HepG2 (cell line): ENCODE results near the gene CBX7. TPM values are rescaled to one million over a fixed set of nuclear protein-coding genes. Genes with fewer than 3 reads are reported as not detected.
A peak's percentile ranks its signal among the peaks of the same experiment; 100 is the strongest.

ENCODE experiments used
- CEBPB ChIP-seq: IDR thresholded peaks from 2 replicates; pipeline ENCODE4 v1.6.1; 2011; ENCODE audit warnings: low read depth, low read length, improper control_type of control experiment, borderline replicate concordance
- DZIP1 ChIP-seq: sonication (generic); formaldehyde crosslinking; IDR thresholded peaks from 2 replicates; pipeline ENCODE4 v1.5.0; 2020; ENCODE audit warnings: mild to moderate bottlenecking, missing genetic modification reagents
- GATAD1 ChIP-seq: IDR thresholded peaks from 2 replicates; pipeline ENCODE4 v1.6.1; 2016; ENCODE audit warnings: missing genetic modification reagents, missing compliant biosample characterization
- GATAD2A ChIP-seq: IDR thresholded peaks from 2 replicates; pipeline ENCODE4 v1.6.1; 2016
- GTF3A ChIP-seq: sonication (generic); formaldehyde crosslinking; conservative IDR thresholded peaks from 2 replicates; pipeline ENCODE4 v1.4.0; 2020; ENCODE audit warnings: mild to moderate bottlenecking, missing genetic modification reagents
- IRF2 ChIP-seq: IDR thresholded peaks from 2 replicates; pipeline ENCODE4 v1.6.1; 2018; ENCODE audit warnings: missing genetic modification reagents, missing compliant biosample characterization
- MED1 ChIP-seq: sonication (generic); formaldehyde crosslinking; IDR thresholded peaks from 2 replicates; pipeline ENCODE4 v1.4.0; 2020; ENCODE audit warnings: missing genetic modification reagents
- NFYB ChIP-seq: sonication (generic); formaldehyde crosslinking; IDR thresholded peaks from 2 replicates; pipeline ENCODE4 v1.4.0; 2020; ENCODE audit warnings: missing genetic modification reagents
- PATZ1 ChIP-seq: sonication (generic); formaldehyde crosslinking; IDR thresholded peaks from 2 replicates; pipeline ENCODE4 v1.4.0; 2020; ENCODE audit warnings: missing genetic modification reagents
- RAD21 ChIP-seq: fragments of 450-650 bp; formaldehyde crosslinking; IDR thresholded peaks from 2 replicates; pipeline ENCODE4 v1.5.0; 2020; ENCODE audit warnings: mild to moderate bottlenecking
- REST ChIP-seq, 2 experiments: IDR thresholded peaks; 2 replicates each; pipeline ENCODE4 v1.6.1; 2011 to 2012; ENCODE audit warnings: low read length in 2 of 2, borderline replicate concordance in 1 of 2, low read depth in 1 of 2, mild to moderate bottlenecking in 1 of 2, moderate library complexity in 1 of 2
- SIN3A ChIP-seq: IDR thresholded peaks from 2 replicates; pipeline ENCODE4 v1.6.1; 2011; ENCODE audit warnings: low read depth, mild to moderate bottlenecking, control low read depth, low read length, borderline replicate concordance
- SKI ChIP-seq: fragments of 450-650 bp; IDR thresholded peaks from one replicate; pipeline ENCODE4 v1.6.1; 2018; ENCODE audit warnings: mild to moderate bottlenecking; ENCODE audit not compliant: partially characterized antibody
- SMAD3 ChIP-seq: sonication (generic); formaldehyde crosslinking; IDR thresholded peaks from 2 replicates; pipeline ENCODE4 v1.4.0; 2020; ENCODE audit warnings: missing genetic modification reagents
- SMC3 ChIP-seq: IDR thresholded peaks from 2 replicates; pipeline ENCODE4 v1.6.1; 2011; ENCODE audit warnings: low read length, improper control_type of control experiment
- SNAI1 ChIP-seq: sonication (generic); formaldehyde crosslinking; IDR thresholded peaks from 2 replicates; pipeline ENCODE4 v1.5.0; 2020; ENCODE audit warnings: mild to moderate bottlenecking, missing genetic modification reagents, borderline replicate concordance
- THAP11 ChIP-seq: IDR thresholded peaks from 2 replicates; pipeline ENCODE4 v1.6.1; 2016; ENCODE audit warnings: missing biosample characterization, missing genetic modification reagents
- UBTF ChIP-seq: sonication (generic); formaldehyde crosslinking; IDR thresholded peaks from 2 replicates; pipeline ENCODE4 v1.4.0; 2020; ENCODE audit warnings: mild to moderate bottlenecking, missing genetic modification reagents
- ZNF839 ChIP-seq: sonication (generic); formaldehyde crosslinking; IDR thresholded peaks from 2 replicates; pipeline ENCODE4 v1.4.0; 2020; ENCODE audit warnings: missing genetic modification reagents, mild to moderate bottlenecking, borderline replicate concordance
- polyA plus RNA-seq, 8 experiments: library from polyadenylated mRNA; depleted of rRNA in 3 of 8; stranded (reverse) in 7 of 8; unstranded in 1 of 8; fragments of >200 nt; fragmentation: Illumina TruSeq in 4 of 8; extraction: Trizol in 4 of 8; gene quantifications; 2 replicates each; pipeline versions ENCODE4 v1.2.1 to v1.2.3, GENCODE V29; 2011 to 2016; ENCODE audit warnings: low read depth in 4 of 8, missing spikeins in 1 of 8, mixed read lengths in 1 of 8; ENCODE audit not compliant: insufficient read depth in 1 of 8
- total RNA-seq, 5 experiments: library from RNA; depleted of rRNA; stranded (reverse); fragments of >200 nt; fragmentation: Illumina TruSeq; extraction: Trizol; gene quantifications; 2 replicates each; pipeline ENCODE4 v1.2.3, GENCODE V29; 2016; ENCODE audit warnings: low read depth in 1 of 5

CBX7 gene
- total and polyA plus RNA-seq, 2 of the 13 experiments (the other 11 are each of a cell fraction or from before 2014, with no cell fraction given): 0.35 to 4.9 TPM

- peak; percentile 13 for TF ChIP-seq SKI
- peak; percentile 61; the same call in 1 of the 2 replicates for TF ChIP-seq IRF2 (CRISPR knock-in tag)
- peak; percentile 80; the same call in 1 of the 2 replicates for TF ChIP-seq SMAD3 (CRISPR knock-in tag)
- peak; percentile 54; the same call in 1 of the 2 replicates for TF ChIP-seq PATZ1 (CRISPR knock-in tag)
- TF ChIP-seq ZNF839: 0 out of 2 replicates have a peak, but pooled peaks have one; percentile 30
- peak; percentile 50; the same call in 1 of the 2 replicates for TF ChIP-seq UBTF
- no peak for TF ChIP-seq REST (IDR thresholded peaks at IDR 0.05; ENCODE audit: borderline replicate concordance in 1 of 2, low read depth in 1 of 2, low read length in 2 of 2)
- peak; percentile 77 for TF ChIP-seq SMC3
- peak; percentile 46; the same call in 1 of the 2 replicates for TF ChIP-seq SNAI1 (CRISPR knock-in tag)
- 0 out of 2 replicates have a peak, but pooled peaks have one; percentile 28 for TF ChIP-seq GATAD2A
- no peak for TF ChIP-seq SIN3A
- TF ChIP-seq GTF3A (CRISPR knock-in tag): no peak
- TF ChIP-seq NFYB (CRISPR knock-in tag): no peak
- TF ChIP-seq CEBPB: no peak
- TF ChIP-seq MED1: peak; percentile 35
- no peak for TF ChIP-seq DZIP1
- peak; percentile 97 for TF ChIP-seq RAD21 (CRISPR knock-in tag)
- TF ChIP-seq GATAD1 (CRISPR knock-in tag): 0 out of 2 replicates have a peak, but pooled peaks have one; percentile 20
- TF ChIP-seq THAP11: 0 out of 2 replicates have a peak, but pooled peaks have one; percentile 21
Observed at GRCh38 chr22:39170825-39171622, 18.5 kb upstream of the CBX7 start (continued).
